COR-L47 (cell line): ENCODE results near the gene MRPL42.
A peak's percentile ranks its signal among the peaks of the same experiment; 100 is the strongest.

ENCODE experiments used
- DNase-seq: peaks from one replicate; lab custom pipeline; 2025; lab: John Stamatoyannopoulos, UW

Gene MRPL42

GRCh38 chr12:93500201-93500600 lies 32.9 kb downstream of the MRPL42 start:
- DNase-seq, result no peak

GRCh38 chr12:93500667-93501066 lies 33.4 kb downstream of the MRPL42 start:
- DNase-seq, result no peak

- DNase-seq, result peak; percentile 32
These were observed 35.7 kb downstream of the MRPL42 start for GRCh38 chr12:93502802-93503623.

- DNase-seq, result no peak
These were observed 39.9 kb downstream of the MRPL42 start for GRCh38 chr12:93507165-93507564.

GRCh38 chr12:93509506-93509905 lies 42.2 kb downstream of the MRPL42 start:
- DNase-seq, result no peak

- no peak for DNase-seq
These were observed 47.5 kb downstream of the MRPL42 start for GRCh38 chr12:93514853-93515252.

GRCh38 chr12:93518725-93519124 lies 51.4 kb downstream of the MRPL42 start:
- no peak for DNase-seq

- no peak for DNase-seq
These were observed 52.5 kb downstream of the MRPL42 start for GRCh38 chr12:93519859-93520258.

- no peak for DNase-seq
These were observed 53.1 kb downstream of the MRPL42 start for GRCh38 chr12:93520454-93520853.

- DNase-seq, result no peak
These were observed 54.1 kb downstream of the MRPL42 start for GRCh38 chr12:93521225-93522080.

- no peak for DNase-seq
These were observed 57.2 kb downstream of the MRPL42 start for GRCh38 chr12:93524386-93525133.

- no peak for DNase-seq
These were observed 59.6 kb downstream of the MRPL42 start for GRCh38 chr12:93526786-93527428.

- no peak for DNase-seq
These were observed 63.0 kb downstream of the MRPL42 start for GRCh38 chr12:93530358-93530757.

- DNase-seq, result no peak
These were observed 66.0 kb downstream of the MRPL42 start for GRCh38 chr12:93533310-93533709.

- no peak for DNase-seq
These were observed 68.9 kb downstream of the MRPL42 start for GRCh38 chr12:93536111-93536765.

GRCh38 chr12:93536766-93537488 lies 69.6 kb downstream of the MRPL42 start:
- no peak for DNase-seq

GRCh38 chr12:93537769-93538168 lies 70.5 kb downstream of the MRPL42 start:
- no peak for DNase-seq

GRCh38 chr12:93539821-93540220 lies 72.5 kb downstream of the MRPL42 start:
- DNase-seq, result no peak

- no peak for DNase-seq
These were observed 73.2 kb downstream of the MRPL42 start for GRCh38 chr12:93540466-93540865.

GRCh38 chr12:93541578-93542225 lies 74.4 kb downstream of the MRPL42 start:
- DNase-seq, result no peak
